A549 (cell line): ENCODE results near the gene CCR2. TPM values are rescaled to one million over a fixed set of nuclear protein-coding genes. Genes with fewer than 3 reads are reported as not detected.

Experiments
- ATAC-seq, 2 experiments: fragments of 200-7000 bp in 1 of 2; fragments of >200 bp in 1 of 2; cut with Nextera tagmentation in 1 of 2; cut with Tn5 transposase in 1 of 2; 3 replicates each; pipeline versions ENCODE4 v1.8.0 to v1.9.1; 2018 to 2020; ENCODE audit warnings: mild to moderate bottlenecking in 1 of 2, moderate library complexity in 1 of 2
- CTCF ChIA-PET: fragments of 300-600 bp; sonication (Branson Sonifier 250); formaldehyde crosslinking; extraction: SDS; loops from one replicate; lab custom pipeline; 2021; ENCODE audit warnings: antibody characterized with exemption, inconsistent platforms; lab: Yijun Ruan, JAX
- POLR2A ChIA-PET: fragments of 350-600 bp; formaldehyde crosslinking; extraction: SDS; loops from one replicate; lab custom pipeline; 2021; ENCODE audit warnings: antibody characterized with exemption, inconsistent platforms; lab: Yijun Ruan, JAX
- DNase-seq, 2 experiments: peaks; one replicate each; pipeline versions ENCODE4 v3.0.0 to v3.0.0-alpha.2; 2011 to 2016; ENCODE audit warnings: low read depth in 1 of 2, low spot score in 1 of 2
- FAIRE-seq: peaks from 2 replicates; lab custom pipeline; 2011; peaks lifted over from hg19 to GRCh38; lab: Jason Lieb, UNC
- H3K27ac ChIP-seq, 2 experiments: fragments of >200 bp; sonication (Bioruptor Twin); formaldehyde crosslinking; 3 replicates each; pipeline ENCODE4 v1.5.1; 2016 to 2017
- H3K4me1 ChIP-seq: fragments of >200 bp; sonication (Bioruptor Twin); formaldehyde crosslinking; 3 replicates; pipeline ENCODE4 v1.6.1; 2016
- H3K4me2 ChIP-seq: fragments of >200 bp; sonication (Bioruptor Twin); formaldehyde crosslinking; 3 replicates; pipeline ENCODE4 v1.6.1; 2016
- H3K4me3 ChIP-seq: fragments of >200 bp; sonication (Bioruptor Twin); formaldehyde crosslinking; 3 replicates; pipeline ENCODE4 v1.5.1; 2016
- H3K9me3 ChIP-seq: fragments of >200 bp; sonication (Bioruptor Twin); formaldehyde crosslinking; 3 replicates; pipeline ENCODE4 v1.6.1; 2016
- CBX8 ChIP-seq: fragments of 200-600 bp; sonication (generic); IDR thresholded peaks from 2 replicates; pipeline ENCODE4 v1.6.1; 2016
- CEBPB ChIP-seq, 2 experiments: fragments of >200 bp in 1 of 2; sonication (Bioruptor Twin) in 1 of 2; formaldehyde crosslinking in 1 of 2; IDR thresholded peaks; 2 replicates each; pipeline ENCODE4 v1.6.1; 2012 to 2016
- EHMT2 ChIP-seq: fragments of 200-600 bp; sonication (generic); IDR thresholded peaks from 2 replicates; pipeline ENCODE4 v1.6.1; 2016; ENCODE audit warnings: antibody characterized with exemption, low read depth, mild to moderate bottlenecking, moderate library complexity
- ESRRA ChIP-seq: fragments of 150-350 bp; IDR thresholded peaks from 2 replicates; pipeline ENCODE4 v1.6.1; 2014; ENCODE audit warnings: mild to moderate bottlenecking, low read length, borderline replicate concordance
- FOXS1 ChIP-seq: fragments of 250-450 bp; sonication (Bioruptor Pico); IDR thresholded peaks from 2 replicates; pipeline ENCODE4 v1.5.0; 2020; ENCODE audit warnings: mild to moderate bottlenecking, moderate library complexity
- HDAC2 ChIP-seq: fragments of 200-600 bp; sonication (generic); IDR thresholded peaks from 2 replicates; pipeline ENCODE4 v1.6.1; 2016
- HOXB13 ChIP-seq: fragments of 250-450 bp; sonication (Bioruptor Pico); IDR thresholded peaks from 2 replicates; pipeline ENCODE4 v1.5.0; 2020; ENCODE audit warnings: low read depth, mild to moderate bottlenecking, moderate library complexity
- HOXB5 ChIP-seq: fragments of 250-450 bp; sonication (Bioruptor Pico); IDR thresholded peaks from 2 replicates; pipeline ENCODE4 v1.5.0; 2020; ENCODE audit warnings: mild to moderate bottlenecking, moderate library complexity
- JUN ChIP-seq, 2 experiments: fragments of >200 bp; sonication (Bioruptor Twin); formaldehyde crosslinking; IDR thresholded peaks; 2 replicates in 1 of 2; 3 replicates in 1 of 2; pipeline ENCODE4 v1.6.1; 2016 to 2017
- KDM1A ChIP-seq: fragments of 200-600 bp; sonication (generic); IDR thresholded peaks from 2 replicates; pipeline ENCODE4 v1.6.1; 2016; ENCODE audit warnings: low read depth, mild to moderate bottlenecking
- MAZ ChIP-seq: fragments of 150-350 bp; IDR thresholded peaks from 2 replicates; pipeline ENCODE4 v1.6.1; 2014; ENCODE audit warnings: antibody characterized with exemption, low read depth, low read length, borderline replicate concordance
- MYC ChIP-seq: IDR thresholded peaks from 2 replicates; pipeline ENCODE4 v1.6.1; 2012; ENCODE audit warnings: mild to moderate bottlenecking, inconsistent platforms, low read length, improper control_type of control experiment, borderline replicate concordance
- POLR2AphosphoS2 ChIP-seq: conservative IDR thresholded peaks from 2 replicates; pipeline ENCODE4 v1.6.1; 2012; ENCODE audit warnings: low read length, improper control_type of control experiment, inconsistent platforms
- RAD21 ChIP-seq, 2 experiments: fragments of >200 bp in 1 of 2; sonication (Bioruptor Twin) in 1 of 2; formaldehyde crosslinking in 1 of 2; IDR thresholded peaks in 1 of 2; conservative IDR thresholded peaks in 1 of 2; 2 replicates in 1 of 2; 3 replicates in 1 of 2; pipeline ENCODE4 v1.6.1; 2012 to 2018; ENCODE audit warnings: inconsistent platforms in 1 of 2
- RCOR1 ChIP-seq: fragments of 150-350 bp; IDR thresholded peaks from 2 replicates; pipeline ENCODE4 v1.6.1; 2014; ENCODE audit warnings: antibody characterized with exemption, low read length, low read depth
- RNF2 ChIP-seq: fragments of 200-600 bp; sonication (generic); IDR thresholded peaks from 2 replicates; pipeline ENCODE4 v1.6.1; 2016; ENCODE audit warnings: low read depth, mild to moderate bottlenecking, antibody characterized with exemption, moderate library complexity, borderline replicate concordance
- TP53 ChIP-seq: fragments of 250-450 bp; sonication (Bioruptor Pico); IDR thresholded peaks from 2 replicates; pipeline ENCODE4 v1.5.0; 2021; ENCODE audit warnings: mild to moderate bottlenecking, moderate library complexity
- WGBS: methylation state at CpG from one replicate; pipeline ENCODE4 v1.1.6; 2017; ENCODE audit errors: missing lambda C conversion rate; 5-methylcytosine and 5-hydroxymethylcytosine counted together
- polyA plus RNA-seq, 4 experiments: library from polyadenylated mRNA; depleted of rRNA in 3 of 4; stranded (reverse); fragments of >200 nt; fragmentation: RNase III in 1 of 4; extraction: RNeasy Plus Mini Kit Qiagen cat#74134 plus additional on column Dnase treatment in 1 of 4; gene quantifications; 2 replicates in 3 of 4; 3 replicates in 1 of 4; pipeline ENCODE4 v1.2.3, GENCODE V29; 2011 to 2017
- TF ChIP-seq, protein P1 (sequence below): fragments of 150-350 bp; IDR thresholded peaks from 2 replicates; pipeline ENCODE4 v1.6.1; 2014; ENCODE audit warnings: low read depth, mild to moderate bottlenecking, low read length
- TF ChIP-seq, protein P2 (sequence below): fragments of >200 bp; sonication (Bioruptor Twin); formaldehyde crosslinking; IDR thresholded peaks from 3 replicates; pipeline ENCODE4 v1.5.1; 2016
- TF ChIP-seq, protein P3 (sequence below): fragments of >200 bp; sonication (Bioruptor Twin); formaldehyde crosslinking; IDR thresholded peaks from 3 replicates; pipeline ENCODE4 v1.6.1; 2016

CCR2 gene
- polyA plus RNA-seq, 2 of the 4 experiments (the other 2 are of a cell fraction) = not detected

DNA sequence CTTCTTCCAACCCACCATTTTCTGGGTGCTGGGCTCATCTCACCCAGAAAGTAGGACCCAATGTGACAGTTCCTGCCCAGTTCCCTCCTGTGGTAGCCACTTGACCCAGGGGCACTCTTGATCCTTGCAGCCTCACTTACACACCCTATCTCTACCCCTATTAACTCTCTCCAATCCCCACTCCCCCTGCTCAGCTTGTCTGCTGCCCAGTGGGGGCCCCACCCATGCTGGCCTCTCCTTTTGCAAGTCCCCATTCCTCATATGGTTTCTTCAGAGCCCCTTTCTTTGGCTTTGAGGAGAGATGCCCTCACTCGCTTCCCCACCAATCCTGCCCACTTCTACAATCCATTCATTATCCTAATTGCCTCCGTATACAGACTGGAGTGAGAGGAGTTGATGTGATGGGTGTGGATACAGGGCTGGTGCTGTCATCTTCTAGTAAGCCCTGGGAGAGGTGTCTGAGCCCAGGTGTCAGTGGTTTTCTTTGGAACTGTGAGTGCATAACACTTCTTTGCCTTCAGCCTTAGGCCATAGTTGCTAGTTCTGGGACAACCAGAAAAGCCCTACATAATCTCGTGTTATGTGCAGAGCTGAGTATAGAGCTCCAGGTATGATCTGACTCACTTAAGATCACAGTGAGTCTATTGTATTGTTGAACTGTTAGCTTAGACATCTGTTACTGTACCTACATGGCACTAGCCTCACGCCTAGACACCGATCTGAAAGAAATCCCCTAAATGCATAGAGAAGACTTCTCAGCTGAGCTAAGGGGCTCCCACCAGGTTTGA is 12.0 kb downstream of the CCR2 start:
- TF ChIP-seq MYC = no peak
- 13% methylated on average over 5 of the region's 5 CpGs for WGBS
- no peaks in the 10 kb centered on the region for H3K4me1 ChIP-seq
- CTCF ChIA-PET = interaction anchor here (1.1 kb wide), 1 partner anchor 12 kb away, joined by 4 read pairs; no protein-coding TSS in a partner anchor
- no peak for FAIRE-seq
- no peak for ATAC-seq
- no peak overlapping the region for H3K4me2 ChIP-seq
- H3K27ac ChIP-seq = no peak overlapping the region
- no peak overlapping the region for H3K4me3 ChIP-seq
- POLR2A ChIA-PET = no interaction called here
- no peaks in the 10 kb centered on the region; the same call in 2 of the 3 replicates for H3K9me3 ChIP-seq
- DNase-seq = no peak

DNA sequence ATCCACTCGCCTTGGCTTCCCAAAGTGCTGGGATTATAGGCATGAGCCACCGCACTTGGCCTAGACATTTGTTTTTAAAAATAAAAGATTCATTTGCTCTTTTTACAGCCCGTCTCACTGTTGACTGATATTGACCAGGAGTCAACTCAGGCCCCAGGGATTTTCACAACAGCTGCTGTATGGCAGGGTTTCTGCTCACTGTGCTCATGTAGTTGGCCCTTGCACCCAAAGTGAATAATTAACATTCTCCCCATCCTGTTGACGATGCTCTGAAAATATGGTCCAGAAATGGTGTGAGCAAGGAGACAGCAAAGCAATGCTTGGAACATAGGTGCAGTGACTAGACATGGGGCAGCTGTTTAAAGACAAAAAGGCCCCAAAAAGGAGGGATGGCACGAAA is 13.9 kb downstream of the CCR2 start:
- TF ChIP-seq, protein P1, sequence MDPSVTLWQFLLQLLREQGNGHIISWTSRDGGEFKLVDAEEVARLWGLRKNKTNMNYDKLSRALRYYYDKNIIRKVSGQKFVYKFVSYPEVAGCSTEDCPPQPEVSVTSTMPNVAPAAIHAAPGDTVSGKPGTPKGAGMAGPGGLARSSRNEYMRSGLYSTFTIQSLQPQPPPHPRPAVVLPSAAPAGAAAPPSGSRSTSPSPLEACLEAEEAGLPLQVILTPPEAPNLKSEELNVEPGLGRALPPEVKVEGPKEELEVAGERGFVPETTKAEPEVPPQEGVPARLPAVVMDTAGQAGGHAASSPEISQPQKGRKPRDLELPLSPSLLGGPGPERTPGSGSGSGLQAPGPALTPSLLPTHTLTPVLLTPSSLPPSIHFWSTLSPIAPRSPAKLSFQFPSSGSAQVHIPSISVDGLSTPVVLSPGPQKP = no peak
- TF ChIP-seq MAZ = no peak
- TF ChIP-seq EHMT2 = no peak
- no peak for TF ChIP-seq FOXS1 (CRISPR knock-in tag)
- TF ChIP-seq HDAC2 = no peak
- TF ChIP-seq TP53 (CRISPR knock-in tag) = no peak
- TF ChIP-seq, protein P2, sequence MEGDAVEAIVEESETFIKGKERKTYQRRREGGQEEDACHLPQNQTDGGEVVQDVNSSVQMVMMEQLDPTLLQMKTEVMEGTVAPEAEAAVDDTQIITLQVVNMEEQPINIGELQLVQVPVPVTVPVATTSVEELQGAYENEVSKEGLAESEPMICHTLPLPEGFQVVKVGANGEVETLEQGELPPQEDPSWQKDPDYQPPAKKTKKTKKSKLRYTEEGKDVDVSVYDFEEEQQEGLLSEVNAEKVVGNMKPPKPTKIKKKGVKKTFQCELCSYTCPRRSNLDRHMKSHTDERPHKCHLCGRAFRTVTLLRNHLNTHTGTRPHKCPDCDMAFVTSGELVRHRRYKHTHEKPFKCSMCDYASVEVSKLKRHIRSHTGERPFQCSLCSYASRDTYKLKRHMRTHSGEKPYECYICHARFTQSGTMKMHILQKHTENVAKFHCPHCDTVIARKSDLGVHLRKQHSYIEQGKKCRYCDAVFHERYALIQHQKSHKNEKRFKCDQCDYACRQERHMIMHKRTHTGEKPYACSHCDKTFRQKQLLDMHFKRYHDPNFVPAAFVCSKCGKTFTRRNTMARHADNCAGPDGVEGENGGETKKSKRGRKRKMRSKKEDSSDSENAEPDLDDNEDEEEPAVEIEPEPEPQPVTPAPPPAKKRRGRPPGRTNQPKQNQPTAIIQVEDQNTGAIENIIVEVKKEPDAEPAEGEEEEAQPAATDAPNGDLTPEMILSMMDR = no peak
- no peak for TF ChIP-seq RCOR1
- TF ChIP-seq HOXB13 = no peak
- TF ChIP-seq CEBPB (IDR thresholded peaks at IDR 0.05) = no peak
- TF ChIP-seq, protein P3, sequence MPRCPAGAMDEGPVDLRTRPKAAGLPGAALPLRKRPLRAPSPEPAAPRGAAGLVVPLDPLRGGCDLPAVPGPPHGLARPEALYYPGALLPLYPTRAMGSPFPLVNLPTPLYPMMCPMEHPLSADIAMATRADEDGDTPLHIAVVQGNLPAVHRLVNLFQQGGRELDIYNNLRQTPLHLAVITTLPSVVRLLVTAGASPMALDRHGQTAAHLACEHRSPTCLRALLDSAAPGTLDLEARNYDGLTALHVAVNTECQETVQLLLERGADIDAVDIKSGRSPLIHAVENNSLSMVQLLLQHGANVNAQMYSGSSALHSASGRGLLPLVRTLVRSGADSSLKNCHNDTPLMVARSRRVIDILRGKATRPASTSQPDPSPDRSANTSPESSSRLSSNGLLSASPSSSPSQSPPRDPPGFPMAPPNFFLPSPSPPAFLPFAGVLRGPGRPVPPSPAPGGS = no peak
- no peak for TF ChIP-seq KDM1A
- TF ChIP-seq RAD21 (conservative IDR thresholded peaks at IDR 0.05 in 1 of 2, IDR thresholded peaks at IDR 0.05 in 1 of 2) = no peak
- TF ChIP-seq POLR2AphosphoS2 = no peak
- no peak for TF ChIP-seq CBX8
- TF ChIP-seq HOXB5 (CRISPR knock-in tag) = no peak
- TF ChIP-seq JUN (IDR thresholded peaks at IDR 0.05) = no peak
- no peak for TF ChIP-seq RNF2
- TF ChIP-seq ESRRA = no peak
- Histone ChIP-seq H3K27ac (no peak overlapping the region), H3K4me2 (no peak overlapping the region), H3K4me1 (no peaks in the 10 kb centered on the region), H3K4me3 (no peak overlapping the region), H3K9me3 (no peaks in the 10 kb centered on the region; the same call in 2 of the 3 replicates)
- ChIA-PET POLR2A (no interaction called here), CTCF (interaction anchor here (1.3 to 3.0 kb wide), 2 partner anchors 10 to 190 kb away, joined by 3 to 20 read pairs; no protein-coding TSS in a partner anchor)
- ATAC-seq (no peak), FAIRE-seq (no peak), DNase-seq (no peak)
- WGBS = 32% methylated on average over 5 of the region's 5 CpGs
